ENCODE results near the gene DDI2.

DNA sequence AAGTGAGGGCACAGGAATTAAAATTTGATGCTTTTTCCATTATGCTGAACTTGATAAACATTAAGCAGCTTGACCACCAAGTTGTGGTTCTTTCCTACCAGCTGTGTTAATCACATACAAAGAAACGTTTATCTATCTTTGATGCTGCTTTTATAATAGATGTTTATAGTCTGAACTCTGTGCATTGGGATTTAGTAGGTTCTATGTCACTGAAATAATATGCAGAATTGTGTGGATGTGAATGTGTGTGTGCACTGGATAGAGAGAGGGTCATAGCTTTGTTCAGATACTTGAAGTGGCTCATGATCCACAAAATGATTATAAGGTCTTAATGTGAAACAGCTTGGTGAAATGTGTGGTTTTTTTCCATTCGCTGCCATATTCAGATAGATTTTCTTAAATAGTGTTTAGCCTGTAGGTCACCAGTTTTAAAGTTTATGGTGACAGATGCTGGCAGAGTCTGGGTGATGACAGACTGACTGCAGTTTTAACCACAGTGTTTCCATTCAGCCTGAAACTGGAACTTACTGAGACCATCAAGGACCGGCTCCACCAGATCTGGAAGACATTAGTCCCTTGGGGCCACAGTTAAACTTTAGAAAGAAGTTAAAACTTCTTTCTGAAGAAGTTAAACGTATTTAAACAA is 10.2 kb downstream of the DDI2 start:
- TF ChIP-seq, protein P1, sequence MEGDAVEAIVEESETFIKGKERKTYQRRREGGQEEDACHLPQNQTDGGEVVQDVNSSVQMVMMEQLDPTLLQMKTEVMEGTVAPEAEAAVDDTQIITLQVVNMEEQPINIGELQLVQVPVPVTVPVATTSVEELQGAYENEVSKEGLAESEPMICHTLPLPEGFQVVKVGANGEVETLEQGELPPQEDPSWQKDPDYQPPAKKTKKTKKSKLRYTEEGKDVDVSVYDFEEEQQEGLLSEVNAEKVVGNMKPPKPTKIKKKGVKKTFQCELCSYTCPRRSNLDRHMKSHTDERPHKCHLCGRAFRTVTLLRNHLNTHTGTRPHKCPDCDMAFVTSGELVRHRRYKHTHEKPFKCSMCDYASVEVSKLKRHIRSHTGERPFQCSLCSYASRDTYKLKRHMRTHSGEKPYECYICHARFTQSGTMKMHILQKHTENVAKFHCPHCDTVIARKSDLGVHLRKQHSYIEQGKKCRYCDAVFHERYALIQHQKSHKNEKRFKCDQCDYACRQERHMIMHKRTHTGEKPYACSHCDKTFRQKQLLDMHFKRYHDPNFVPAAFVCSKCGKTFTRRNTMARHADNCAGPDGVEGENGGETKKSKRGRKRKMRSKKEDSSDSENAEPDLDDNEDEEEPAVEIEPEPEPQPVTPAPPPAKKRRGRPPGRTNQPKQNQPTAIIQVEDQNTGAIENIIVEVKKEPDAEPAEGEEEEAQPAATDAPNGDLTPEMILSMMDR (IDR thresholded peaks at IDR 0.05; ENCODE audit: insufficient read depth, low read length, poor library complexity, severe bottlenecking), result no peak
- no peak for TF ChIP-seq EZH2phosphoT487 (conservative IDR thresholded peaks at IDR 0.05; ENCODE audit: low read length)

Data from SU-DHL-6 (cell line).